GM21360 (cell line): ENCODE measurements around the gene CALHM4.

Experiments
- ATAC-seq: cut with Tn5 transposase; IDR thresholded peaks from one replicate; pipeline ENCODE4 v1.9.1; 2021; ENCODE audit warnings: mild to moderate bottlenecking, moderate library complexity; ENCODE audit not compliant: unreplicated experiment

The CALHM4 gene

GRCh38 chr6:116553451-116553850, at the start of gene CALHM4:
CALHM4 (plus strand) TSS chr6:116553751; CDS start chr6:116553794, 43 bp downstream.
- ATAC-seq: no peak

- ATAC-seq: no peak
Measured at GRCh38 chr6:116507324-116507723, 46.2 kb upstream of the CALHM4 start.

- ATAC-seq: no peak
Measured at GRCh38 chr6:116508527-116508926, 45.0 kb upstream of the CALHM4 start.

- no peak for ATAC-seq
Measured at GRCh38 chr6:116511424-116512110, 42.0 kb upstream of the CALHM4 start, which contains the start of gene CALHM5. CALHM5 (plus strand) TSS chr6:116511639; CDS start chr6:116511697, 58 bp downstream.

GRCh38 chr6:116512111-116512559, 41.4 kb upstream of the CALHM4 start:
- peak; percentile 90 for ATAC-seq

GRCh38 chr6:116512734-116513133, 40.8 kb upstream of the CALHM4 start:
- ATAC-seq: no peak

GRCh38 chr6:116513224-116513875, 40.2 kb upstream of the CALHM4 start:
- no peak for ATAC-seq

- ATAC-seq: no peak
Measured at GRCh38 chr6:116514111-116514510, 39.4 kb upstream of the CALHM4 start.

GRCh38 chr6:116515141-116515540, 38.4 kb upstream of the CALHM4 start:
- no peak for ATAC-seq

GRCh38 chr6:116518621-116519368, 34.8 kb upstream of the CALHM4 start:
- ATAC-seq: no peak

GRCh38 chr6:116522896-116523295, 30.7 kb upstream of the CALHM4 start:
- ATAC-seq: no peak

- no peak for ATAC-seq
Measured at GRCh38 chr6:116524236-116524635, 29.3 kb upstream of the CALHM4 start.

- ATAC-seq: no peak
Measured at GRCh38 chr6:116528133-116528532, 25.4 kb upstream of the CALHM4 start.

- no peak for ATAC-seq
Measured at GRCh38 chr6:116528780-116529179, 24.8 kb upstream of the CALHM4 start.

- ATAC-seq: no peak
Measured at GRCh38 chr6:116529466-116530290, 23.9 kb upstream of the CALHM4 start.

GRCh38 chr6:116530436-116530835, 23.1 kb upstream of the CALHM4 start:
- ATAC-seq: no peak

GRCh38 chr6:116531675-116532570, 21.6 kb upstream of the CALHM4 start:
- peak; percentile 70 for ATAC-seq

GRCh38 chr6:116533233-116533957, 20.2 kb upstream of the CALHM4 start:
- ATAC-seq: no peak

- no peak for ATAC-seq
Measured at GRCh38 chr6:116535109-116535508, 18.4 kb upstream of the CALHM4 start.
